ENCODE results near the gene ERBB2.

The ERBB2 gene

GRCh38 chr17:39665642-39666224, 34.1 kb upstream of the ERBB2 start:
- TF ChIP-seq CTCF (IDR thresholded peaks at IDR 0.05; ENCODE audit: control extremely low read depth, extremely low read depth, low read depth, missing control alignments), result no peak
- CTCF ChIA-PET, result interaction anchor here (1.1 to 21.1 kb wide), 6 partner anchors 12 to 45 kb away, joined by 3 to 180 read pairs (median 12); no protein-coding TSS in a partner anchor
- POLR2A ChIA-PET, result no interaction called here
- DNase-seq (ENCODE audit: extremely low spot score), result no peak

- ChIA-PET POLR2A (no interaction called here), CTCF (interaction anchor here (1.1 to 21.1 kb wide), 7 partner anchors 9 to 45 kb away, joined by 3 to 180 read pairs (median 11); no protein-coding TSS in a partner anchor)
- DNase-seq (ENCODE audit: extremely low spot score), result no peak
- TF ChIP-seq CTCF (IDR thresholded peaks at IDR 0.05; ENCODE audit: control extremely low read depth, extremely low read depth, low read depth, missing control alignments), result no peak
Measured at GRCh38 chr17:39666231-39666600, 33.6 kb upstream of the ERBB2 start.

GRCh38 chr17:39666601-39667261, 33.1 kb upstream of the ERBB2 start:
- no peak for DNase-seq (ENCODE audit: extremely low spot score)
- ChIA-PET CTCF (interaction anchor here (0.7 to 21.1 kb wide), 8 partner anchors 9 to 46 kb away, joined by 3 to 180 read pairs (median 8); no protein-coding TSS in a partner anchor), POLR2A (interaction anchor here (0.6 kb wide), 2 partner anchors 29 to 844 kb away, joined by 4 to 5 read pairs; no protein-coding TSS in a partner anchor)
- TF ChIP-seq CTCF (IDR thresholded peaks at IDR 0.05; ENCODE audit: control extremely low read depth, extremely low read depth, low read depth, missing control alignments), result no peak

- ChIA-PET CTCF (interaction anchor here (0.7 to 21.1 kb wide), 7 partner anchors 10 to 47 kb away, joined by 3 to 180 read pairs (median 11); no protein-coding TSS in a partner anchor), POLR2A (interaction anchor here (0.6 kb wide), 2 partner anchors 28 to 845 kb away, joined by 4 to 5 read pairs; no protein-coding TSS in a partner anchor)
- no peak for TF ChIP-seq CTCF (IDR thresholded peaks at IDR 0.05; ENCODE audit: control extremely low read depth, extremely low read depth, low read depth, missing control alignments)
- DNase-seq (ENCODE audit: extremely low spot score), result peak; percentile 55
Measured at GRCh38 chr17:39667262-39667944, 32.5 kb upstream of the ERBB2 start.

- POLR2A ChIA-PET, result no interaction called here
- peak; percentile 80 for DNase-seq (ENCODE audit: extremely low spot score)
- TF ChIP-seq CTCF (IDR thresholded peaks at IDR 0.05; ENCODE audit: control extremely low read depth, extremely low read depth, low read depth, missing control alignments), result peak; percentile 89
- CTCF ChIA-PET, result interaction anchor here (0.6 to 21.1 kb wide), 12 partner anchors 8 to 120 kb away, joined by 3 to 180 read pairs (median 4); partner anchors contain the start of genes MIEN1 and PGAP3
Measured at GRCh38 chr17:39667945-39668924, 31.6 kb upstream of the ERBB2 start, which contains the start of gene PNMT. Gene PNMT, plus strand, starts transcription at chr17:39668453. Its CDS starts 23 bp downstream, at chr17:39668476.
